Erythroblast (primary cell): Measurements from ENCODE around the gene CALML4.

Source experiments
- GATA1 ChIP-seq: IDR thresholded peaks from 2 replicates; pipeline ENCODE4 v1.6.1; 2011; ENCODE audit warnings: low read depth, mild to moderate bottlenecking, control low read depth, low read length, moderate library complexity
- POLR2A ChIP-seq: IDR thresholded peaks from 2 replicates; pipeline ENCODE4 v1.6.1; 2011; ENCODE audit warnings: mild to moderate bottlenecking, low read length

- TF ChIP-seq POLR2A (no peak), GATA1 (no peak)
These were observed 8.5 kb downstream of the CALML4 start for GRCh38 chr15:68196445-68197169.
